ENCODE results near the gene AMZ2.
"Not testable (repeated sequence)": the region's sequence is repeated elsewhere in the genome, so short reads cannot be mapped to it uniquely, and the experiment has no call there.

AMZ2 gene, protein sequence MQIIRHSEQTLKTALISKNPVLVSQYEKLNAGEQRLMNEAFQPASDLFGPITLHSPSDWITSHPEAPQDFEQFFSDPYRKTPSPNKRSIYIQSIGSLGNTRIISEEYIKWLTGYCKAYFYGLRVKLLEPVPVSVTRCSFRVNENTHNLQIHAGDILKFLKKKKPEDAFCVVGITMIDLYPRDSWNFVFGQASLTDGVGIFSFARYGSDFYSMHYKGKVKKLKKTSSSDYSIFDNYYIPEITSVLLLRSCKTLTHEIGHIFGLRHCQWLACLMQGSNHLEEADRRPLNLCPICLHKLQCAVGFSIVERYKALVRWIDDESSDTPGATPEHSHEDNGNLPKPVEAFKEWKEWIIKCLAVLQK

DNA sequence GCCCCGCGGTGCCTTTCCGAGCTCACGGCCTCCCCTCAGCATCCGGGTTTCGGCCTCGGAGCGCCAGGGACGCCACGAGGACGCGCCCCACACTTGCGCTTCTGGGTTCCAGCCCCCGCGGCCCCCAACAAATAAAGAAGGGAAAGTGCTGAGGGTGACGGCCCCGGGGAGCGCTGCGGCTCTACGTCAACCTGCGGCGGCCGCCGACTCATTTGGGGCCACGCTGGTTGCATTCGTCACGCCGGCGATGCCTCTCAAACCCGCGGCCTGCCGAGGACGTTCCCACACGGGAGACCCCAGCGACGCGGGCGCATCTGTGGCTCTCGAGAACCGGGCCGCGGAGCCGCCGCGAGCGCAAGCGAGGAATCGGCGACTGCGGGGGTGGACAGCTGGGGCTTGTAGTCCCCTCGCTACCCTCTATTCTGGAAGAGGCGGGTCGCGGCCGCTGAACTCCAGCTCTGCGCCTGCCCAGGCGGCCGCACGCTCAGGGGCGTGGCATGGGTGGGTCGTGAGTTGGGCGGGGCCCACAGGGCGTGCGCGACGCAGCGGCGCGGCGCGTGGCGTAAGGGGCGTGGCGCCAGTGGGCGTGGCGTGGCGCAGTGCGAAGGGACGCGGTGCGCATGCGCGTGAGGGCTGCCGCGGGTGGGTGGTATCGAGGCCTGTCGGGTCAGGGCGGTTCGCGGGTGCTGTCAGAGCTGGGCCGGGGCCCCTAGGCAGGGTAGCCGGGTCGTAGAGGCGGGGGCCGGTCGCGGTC lies at the start of gene AMZ2:
AMZ2 (plus strand) TSS at position 599 of the 754 bp plus-strand sequence. CDS start 2,145 bp downstream, outside the sequence.
- peak; percentile 34 for DNase-seq (ENCODE audit: low read depth, low spot score)
- CTCF ChIA-PET = interaction anchor here (0.9 to 3.9 kb wide), 16 partner anchors 10 to 356 kb away, joined by 3 to 27 read pairs (median 5); no protein-coding TSS in a partner anchor
- peak within 1 kb of the TSS; percentile 80 for H3K4me3 ChIP-seq (ENCODE audit: low read depth, low read length)
- TF ChIP-seq, protein P1, sequence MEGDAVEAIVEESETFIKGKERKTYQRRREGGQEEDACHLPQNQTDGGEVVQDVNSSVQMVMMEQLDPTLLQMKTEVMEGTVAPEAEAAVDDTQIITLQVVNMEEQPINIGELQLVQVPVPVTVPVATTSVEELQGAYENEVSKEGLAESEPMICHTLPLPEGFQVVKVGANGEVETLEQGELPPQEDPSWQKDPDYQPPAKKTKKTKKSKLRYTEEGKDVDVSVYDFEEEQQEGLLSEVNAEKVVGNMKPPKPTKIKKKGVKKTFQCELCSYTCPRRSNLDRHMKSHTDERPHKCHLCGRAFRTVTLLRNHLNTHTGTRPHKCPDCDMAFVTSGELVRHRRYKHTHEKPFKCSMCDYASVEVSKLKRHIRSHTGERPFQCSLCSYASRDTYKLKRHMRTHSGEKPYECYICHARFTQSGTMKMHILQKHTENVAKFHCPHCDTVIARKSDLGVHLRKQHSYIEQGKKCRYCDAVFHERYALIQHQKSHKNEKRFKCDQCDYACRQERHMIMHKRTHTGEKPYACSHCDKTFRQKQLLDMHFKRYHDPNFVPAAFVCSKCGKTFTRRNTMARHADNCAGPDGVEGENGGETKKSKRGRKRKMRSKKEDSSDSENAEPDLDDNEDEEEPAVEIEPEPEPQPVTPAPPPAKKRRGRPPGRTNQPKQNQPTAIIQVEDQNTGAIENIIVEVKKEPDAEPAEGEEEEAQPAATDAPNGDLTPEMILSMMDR (IDR thresholded peaks at IDR 0.05; ENCODE audit: insufficient read depth, low read length, missing control alignments) = no peak
- POLR2A ChIA-PET = interaction anchor here (0.6 to 1.6 kb wide), 5 partner anchors 38 to 210 kb away, joined by 3 to 4 read pairs (median 3); partner anchors contain the start of gene WIPI1

GRCh38 chr17:68198931-68199836 lies 48.7 kb upstream of the AMZ2 start:
- POLR2A ChIA-PET = no interaction called here
- DNase-seq (ENCODE audit: low read depth, low spot score) = no peak
- TF ChIP-seq, protein P1 (IDR thresholded peaks at IDR 0.05; ENCODE audit: insufficient read depth, low read length, missing control alignments) = no peak
- no peak overlapping the region for H3K4me3 ChIP-seq (ENCODE audit: low read depth, low read length)
- CTCF ChIA-PET = interaction anchor here (1.2 to 8.7 kb wide), 16 partner anchors 8 to 264 kb away, joined by 3 to 107 read pairs (median 9); partner anchors contain the start of gene AMZ2

GRCh38 chr17:68199837-68200688 lies 47.8 kb upstream of the AMZ2 start:
- POLR2A ChIA-PET = no interaction called here

GRCh38 chr17:68200689-68201417 lies 47.0 kb upstream of the AMZ2 start:
- CTCF ChIA-PET = interaction anchor here (0.7 to 8.7 kb wide), 30 partner anchors 10 to 314 kb away, joined by 3 to 107 read pairs (median 5); partner anchors contain the start of gene AMZ2
- TF ChIP-seq, protein P1 (IDR thresholded peaks at IDR 0.05; ENCODE audit: insufficient read depth, low read length, missing control alignments) = peak; percentile 97
- POLR2A ChIA-PET = no interaction called here
- H3K4me3 ChIP-seq (ENCODE audit: low read depth, low read length) = peak overlapping the region; percentile 34
- no peak for DNase-seq (ENCODE audit: low read depth, low spot score)

More at GRCh38 chr17:68199837-68200688, 47.8 kb upstream of the AMZ2 start:
- TF ChIP-seq, protein P1 (IDR thresholded peaks at IDR 0.05; ENCODE audit: insufficient read depth, low read length, missing control alignments) = no peak
- no peak for DNase-seq (ENCODE audit: low read depth, low spot score)
- CTCF ChIA-PET = interaction anchor here (0.7 to 8.7 kb wide), 29 partner anchors 9 to 268 kb away, joined by 3 to 107 read pairs (median 5); partner anchors contain the start of gene AMZ2
- no peak overlapping the region for H3K4me3 ChIP-seq (ENCODE audit: low read depth, low read length)

GRCh38 chr17:68201418-68201771 lies 46.4 kb upstream of the AMZ2 start:
- DNase-seq (ENCODE audit: low read depth, low spot score); H3K4me3 ChIP-seq (ENCODE audit: low read depth, low read length); POLR2A ChIA-PET: not testable (repeated sequence)
- CTCF ChIA-PET = interaction anchor here (0.7 to 8.7 kb wide), 27 partner anchors 10 to 565 kb away, joined by 3 to 107 read pairs (median 5); partner anchors contain the start of gene AMZ2

- DNase-seq (ENCODE audit: low read depth, low spot score); H3K4me3 ChIP-seq (ENCODE audit: low read depth, low read length); POLR2A ChIA-PET: not testable (repeated sequence)
- CTCF ChIA-PET = interaction anchor here (0.7 to 8.7 kb wide), 14 partner anchors 10 to 564 kb away, joined by 3 to 107 read pairs (median 5); no protein-coding TSS in a partner anchor
Observed at GRCh38 chr17:68202321-68202720, 45.5 kb upstream of the AMZ2 start.

Measured in AG04449 (cell line).